ENCODE results near the gene NOA1.

GRCh38 chr4:56940403-56940802, 37.0 kb downstream of the NOA1 start:
- TF ChIP-seq POLR2A (IDR thresholded peaks at IDR 0.05) (no peak), CTCF (IDR thresholded peaks at IDR 0.05) (no peak)
